ENCODE measurements around the gene ZNF574. TPM values are rescaled to one million over a fixed set of nuclear protein-coding genes. Genes with fewer than 3 reads are reported as not detected.

The ZNF574 gene
- total RNA-seq, 1 experiment from 2014 or later = 35.6 TPM

DNA sequence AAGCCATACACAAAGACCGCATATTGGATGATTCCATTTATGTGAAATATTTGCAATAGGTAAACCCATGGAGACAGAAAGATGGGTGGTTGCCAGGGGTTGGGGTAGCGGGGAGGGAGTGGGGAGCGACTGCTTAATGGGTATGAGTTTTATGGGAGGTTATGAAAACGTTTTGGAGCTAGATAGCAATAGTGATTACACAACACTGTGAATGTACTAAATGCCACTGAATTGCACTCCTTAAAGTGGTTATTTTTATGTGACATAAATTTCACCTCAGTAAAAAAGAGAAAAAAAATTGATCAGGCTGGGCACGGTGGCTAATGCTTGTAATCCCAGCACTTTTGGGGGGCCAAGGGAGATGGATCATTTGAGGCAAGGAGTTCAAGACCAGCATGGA lies 42.6 kb upstream of the ZNF574 start:
- no CpG with 5 or more reads among the region's 5 CpGs for WGBS (ENCODE audit: extremely low coverage, insufficient read length, low lambda C conversion rate)
- Histone ChIP-seq H3K56ac (ENCODE audit: insufficient read length, low read depth, low read length) (no peak overlapping the region), H3K9ac (ENCODE audit: extremely low read depth, insufficient read length, low read length) (no peak overlapping the region), H4K5ac (ENCODE audit: insufficient read length, low read depth, low read length) (no peak overlapping the region), H4K91ac (ENCODE audit: insufficient read length, low read depth, low read length) (no peak overlapping the region), H3K4ac (ENCODE audit: low read depth, low read length) (no peak overlapping the region), H3K79me2 (ENCODE audit: insufficient read depth, low read length) (no peaks in the 10 kb centered on the region), H3K4me1 (ENCODE audit: insufficient read depth, low read length) (peaks cover 6% of the 10 kb centered on the region; the same call in 1 of the 2 replicates), H3K4me2 (ENCODE audit: insufficient read depth, insufficient read length, low read length) (no peak overlapping the region), H2BK120ac (ENCODE audit: low read depth, low read length, poor library complexity, severe bottlenecking) (no peak overlapping the region), H2BK5ac (ENCODE audit: insufficient read length, low read length) (no peak overlapping the region), H3K79me1 (ENCODE audit: insufficient read depth, low read depth, low read length, poor library complexity, severe bottlenecking) (no peaks in the 10 kb centered on the region), H2BK15ac (ENCODE audit: low read depth, low read length) (no peak overlapping the region), H4K8ac (replicated peaks; ENCODE audit: insufficient read length, low read depth, low read length) (no peak overlapping the region), H2AK5ac (ENCODE audit: insufficient read length, low read length) (no peak overlapping the region), H3K23me2 (ENCODE audit: insufficient read length, low read depth, low read length, poor library complexity, severe bottlenecking) (no peaks in the 10 kb centered on the region), H4K20me1 (ENCODE audit: control insufficient read depth, insufficient read depth, insufficient read length) (no peaks in the 10 kb centered on the region), H3K18ac (ENCODE audit: insufficient read length, low read depth, low read length) (no peak overlapping the region), H2AFZ (ENCODE audit: low read length) (no peak overlapping the region), H3K27me3 (ENCODE audit: insufficient read depth, low read length) (no peaks in the 10 kb centered on the region), H2BK12ac (ENCODE audit: insufficient read length, low read depth, low read length) (no peak overlapping the region), H3K9me3 (ENCODE audit: control insufficient read depth, low read depth, low read length) (no peaks in the 10 kb centered on the region), H3K14ac (ENCODE audit: insufficient read depth, low read length) (no peak overlapping the region), H2BK20ac (ENCODE audit: low read depth, low read length, poor library complexity, severe bottlenecking) (no peak overlapping the region), H3K23ac (ENCODE audit: insufficient read length, low read depth, low read length) (no peak overlapping the region), H3K27ac (ENCODE audit: insufficient read length, low read depth, low read length) (no peak overlapping the region), H3T11ph (ENCODE audit: low read length) (no peak overlapping the region)
- no peaks in the 10 kb centered on the region for H3K9me3 Mint-ChIP-seq
- no peaks in the 10 kb centered on the region; the same call in 1 of the 2 replicates for H3K27me3 Mint-ChIP-seq (ENCODE audit: low read depth)
- TF ChIP-seq, protein P1, sequence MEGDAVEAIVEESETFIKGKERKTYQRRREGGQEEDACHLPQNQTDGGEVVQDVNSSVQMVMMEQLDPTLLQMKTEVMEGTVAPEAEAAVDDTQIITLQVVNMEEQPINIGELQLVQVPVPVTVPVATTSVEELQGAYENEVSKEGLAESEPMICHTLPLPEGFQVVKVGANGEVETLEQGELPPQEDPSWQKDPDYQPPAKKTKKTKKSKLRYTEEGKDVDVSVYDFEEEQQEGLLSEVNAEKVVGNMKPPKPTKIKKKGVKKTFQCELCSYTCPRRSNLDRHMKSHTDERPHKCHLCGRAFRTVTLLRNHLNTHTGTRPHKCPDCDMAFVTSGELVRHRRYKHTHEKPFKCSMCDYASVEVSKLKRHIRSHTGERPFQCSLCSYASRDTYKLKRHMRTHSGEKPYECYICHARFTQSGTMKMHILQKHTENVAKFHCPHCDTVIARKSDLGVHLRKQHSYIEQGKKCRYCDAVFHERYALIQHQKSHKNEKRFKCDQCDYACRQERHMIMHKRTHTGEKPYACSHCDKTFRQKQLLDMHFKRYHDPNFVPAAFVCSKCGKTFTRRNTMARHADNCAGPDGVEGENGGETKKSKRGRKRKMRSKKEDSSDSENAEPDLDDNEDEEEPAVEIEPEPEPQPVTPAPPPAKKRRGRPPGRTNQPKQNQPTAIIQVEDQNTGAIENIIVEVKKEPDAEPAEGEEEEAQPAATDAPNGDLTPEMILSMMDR (conservative IDR thresholded peaks at IDR 0.05) = no peak
- H3K27ac Mint-ChIP-seq = peak overlapping the region in 1 of 3 experiments; percentile 79; a peak in 5 of 7 replicates
- DNase-seq = no peak
- peaks cover 23 to 41% (median 32%) of the 10 kb centered on the region in 3 experiments; a peak in 6 of 7 replicates for H3K36me3 Mint-ChIP-seq (ENCODE audit: insufficient read depth in 1 of 3, low read depth in 3 of 3)
- peaks cover 30 to 38% of the 10 kb centered on the region in 2 experiments for H3K4me1 Mint-ChIP-seq
- no peak overlapping the region; a peak in 1 of 5 replicates for H3K4me3 Mint-ChIP-seq

Measured in H9 (cell line).